Smooth muscle cell (in vitro differentiated cells): ENCODE data around the gene PLS3. TPM values are rescaled to one million over a fixed set of nuclear protein-coding genes. Genes with fewer than 3 reads are reported as not detected.

ENCODE experiments used
- DNase-seq: peaks from one replicate; lab custom pipeline; 2025; ENCODE audit not compliant: unreplicated experiment; lab: John Stamatoyannopoulos, UW
- H2AFZ ChIP-seq: fragments of 200-600 bp; sonication (generic); 2 replicates; pipeline ENCODE4 v1.6.0; 2016; ENCODE audit warnings: antibody characterized with exemption, low read depth, mild to moderate bottlenecking
- H3F3A ChIP-seq: fragments of 200-600 bp; sonication (generic); 2 replicates; pipeline ENCODE4 v1.6.0; 2017; ENCODE audit warnings: antibody characterized with exemption, low read depth
- H3K27ac ChIP-seq: fragments of 200-600 bp; sonication (generic); 2 replicates; pipeline ENCODE4 v1.5.1; 2016; ENCODE audit warnings: low read depth, mild to moderate bottlenecking
- H3K27me3 ChIP-seq: fragments of 200-600 bp; sonication (generic); 2 replicates; pipeline ENCODE4 v1.6.1; 2016; ENCODE audit warnings: low read depth, mild to moderate bottlenecking
- H3K36me3 ChIP-seq: fragments of 200-600 bp; sonication (generic); 2 replicates; pipeline ENCODE4 v1.5.1; 2016; ENCODE audit warnings: low read depth
- H3K4me1 ChIP-seq: fragments of 200-600 bp; sonication (generic); 2 replicates; pipeline ENCODE4 v1.5.1; 2016; ENCODE audit warnings: low read depth
- H3K4me2 ChIP-seq: fragments of 200-600 bp; sonication (generic); 2 replicates; pipeline ENCODE4 v1.6.0; 2016; ENCODE audit warnings: mild to moderate bottlenecking
- H3K4me3 ChIP-seq: fragments of 200-600 bp; sonication (generic); 2 replicates; pipeline ENCODE4 v1.5.1; 2016; ENCODE audit warnings: mild to moderate bottlenecking
- H3K79me2 ChIP-seq: fragments of 200-600 bp; sonication (generic); 2 replicates; pipeline ENCODE4 v1.6.0; 2016; ENCODE audit warnings: low read depth, mild to moderate bottlenecking
- H3K9ac ChIP-seq: fragments of 200-600 bp; sonication (generic); 2 replicates; pipeline ENCODE4 v1.6.0; 2016; ENCODE audit warnings: low read depth
- H3K9me3 ChIP-seq: fragments of 200-600 bp; sonication (generic); replicated peaks from 2 replicates; pipeline ENCODE4 v1.5.1; 2016; ENCODE audit warnings: low read depth
- H4K20me1 ChIP-seq: fragments of 200-600 bp; sonication (generic); 2 replicates; pipeline ENCODE4 v1.6.0; 2016; ENCODE audit warnings: low read depth
- WGBS: methylation state at CpG from one replicate; pipeline ENCODE4 v1.1.7; 2016; ENCODE audit warnings: low lambda C conversion rate; 5-methylcytosine and 5-hydroxymethylcytosine counted together
- polyA plus RNA-seq: library from polyadenylated mRNA; unstranded; fragments of >200 nt; fragmentation: Nextera tagmentation; extraction: Ambion mirVana; gene quantifications from 2 replicates; pipeline ENCODE4 v1.2.1, GENCODE V29; 2016
- total RNA-seq: library from RNA; depleted of rRNA; stranded (reverse); fragments of >200 nt; gene quantifications from 2 replicates; pipeline ENCODE4 v1.2.3, GENCODE V29; 2014
- TF ChIP-seq, protein P1 (sequence below): fragments of 200-600 bp; sonication (generic); IDR thresholded peaks from 2 replicates; pipeline ENCODE4 v1.5.1; 2017; ENCODE audit warnings: borderline replicate concordance, mild to moderate bottlenecking, antibody characterized with exemption; ENCODE audit not compliant: insufficient read depth, poor library complexity, severe bottlenecking

Gene PLS3
- total and polyA plus RNA-seq, 2 experiments from 2014 or later: 305 to 609 TPM

DNA sequence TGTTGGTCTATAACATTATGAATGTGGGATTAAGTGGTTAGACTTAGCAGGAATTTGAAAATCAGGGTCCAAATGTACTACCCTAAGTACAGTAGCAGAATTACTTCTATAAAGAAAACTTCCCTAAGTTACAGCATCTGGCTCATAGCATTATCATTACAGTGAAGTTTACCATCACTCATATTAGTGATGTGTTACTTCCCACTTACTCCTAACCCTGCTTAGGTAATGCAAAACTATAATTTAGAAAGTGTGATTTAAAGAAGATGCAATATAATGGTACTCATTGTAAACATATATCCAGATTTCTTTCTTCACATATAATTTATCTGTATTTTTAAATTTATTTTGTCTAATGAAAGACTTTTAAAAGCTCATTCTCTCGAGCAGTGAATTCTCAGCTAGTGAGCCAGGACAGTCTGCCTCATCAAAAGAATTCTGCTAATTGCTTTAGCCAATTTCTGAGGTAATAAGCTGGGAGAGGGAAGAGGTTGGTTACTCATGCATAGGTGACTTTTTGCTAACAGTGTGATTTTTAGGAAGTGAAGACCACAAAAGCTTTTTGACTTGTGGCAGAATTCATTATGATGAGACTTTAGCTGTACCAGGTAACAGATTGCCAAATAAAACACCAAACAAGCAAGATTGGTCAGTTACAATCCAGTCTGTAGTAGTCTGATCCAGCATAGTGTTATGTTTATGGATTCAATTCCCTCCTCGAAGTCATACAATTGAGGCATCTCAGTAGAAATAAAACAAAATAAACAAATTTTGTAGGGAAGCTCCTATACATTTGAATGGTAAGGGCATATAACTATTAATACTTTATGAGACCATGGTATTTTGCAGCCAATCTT, 21.0 kb downstream of the PLS3 start:
- Histone ChIP-seq H3K9me3 (no peaks in the 10 kb centered on the region), H3K9ac (peak overlapping the region; percentile 68), H3K27ac (peak overlapping the region; percentile 95), H3K4me2 (peak overlapping the region; percentile 77), H4K20me1 (no peaks in the 10 kb centered on the region), H3K4me1 (peaks cover 42% of the 10 kb centered on the region), H3K79me2 (peaks cover 94% of the 10 kb centered on the region), H2AFZ (no peak overlapping the region), H3K27me3 (no peaks in the 10 kb centered on the region), H3F3A (peaks cover 25% of the 10 kb centered on the region), H3K36me3 (no peaks in the 10 kb centered on the region), H3K4me3 (no peak overlapping the region)
- TF ChIP-seq, protein P1, sequence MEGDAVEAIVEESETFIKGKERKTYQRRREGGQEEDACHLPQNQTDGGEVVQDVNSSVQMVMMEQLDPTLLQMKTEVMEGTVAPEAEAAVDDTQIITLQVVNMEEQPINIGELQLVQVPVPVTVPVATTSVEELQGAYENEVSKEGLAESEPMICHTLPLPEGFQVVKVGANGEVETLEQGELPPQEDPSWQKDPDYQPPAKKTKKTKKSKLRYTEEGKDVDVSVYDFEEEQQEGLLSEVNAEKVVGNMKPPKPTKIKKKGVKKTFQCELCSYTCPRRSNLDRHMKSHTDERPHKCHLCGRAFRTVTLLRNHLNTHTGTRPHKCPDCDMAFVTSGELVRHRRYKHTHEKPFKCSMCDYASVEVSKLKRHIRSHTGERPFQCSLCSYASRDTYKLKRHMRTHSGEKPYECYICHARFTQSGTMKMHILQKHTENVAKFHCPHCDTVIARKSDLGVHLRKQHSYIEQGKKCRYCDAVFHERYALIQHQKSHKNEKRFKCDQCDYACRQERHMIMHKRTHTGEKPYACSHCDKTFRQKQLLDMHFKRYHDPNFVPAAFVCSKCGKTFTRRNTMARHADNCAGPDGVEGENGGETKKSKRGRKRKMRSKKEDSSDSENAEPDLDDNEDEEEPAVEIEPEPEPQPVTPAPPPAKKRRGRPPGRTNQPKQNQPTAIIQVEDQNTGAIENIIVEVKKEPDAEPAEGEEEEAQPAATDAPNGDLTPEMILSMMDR: no peak
- DNase-seq: no peak
- 42% methylated on average over 2 of the region's 2 CpGs for WGBS

DNA sequence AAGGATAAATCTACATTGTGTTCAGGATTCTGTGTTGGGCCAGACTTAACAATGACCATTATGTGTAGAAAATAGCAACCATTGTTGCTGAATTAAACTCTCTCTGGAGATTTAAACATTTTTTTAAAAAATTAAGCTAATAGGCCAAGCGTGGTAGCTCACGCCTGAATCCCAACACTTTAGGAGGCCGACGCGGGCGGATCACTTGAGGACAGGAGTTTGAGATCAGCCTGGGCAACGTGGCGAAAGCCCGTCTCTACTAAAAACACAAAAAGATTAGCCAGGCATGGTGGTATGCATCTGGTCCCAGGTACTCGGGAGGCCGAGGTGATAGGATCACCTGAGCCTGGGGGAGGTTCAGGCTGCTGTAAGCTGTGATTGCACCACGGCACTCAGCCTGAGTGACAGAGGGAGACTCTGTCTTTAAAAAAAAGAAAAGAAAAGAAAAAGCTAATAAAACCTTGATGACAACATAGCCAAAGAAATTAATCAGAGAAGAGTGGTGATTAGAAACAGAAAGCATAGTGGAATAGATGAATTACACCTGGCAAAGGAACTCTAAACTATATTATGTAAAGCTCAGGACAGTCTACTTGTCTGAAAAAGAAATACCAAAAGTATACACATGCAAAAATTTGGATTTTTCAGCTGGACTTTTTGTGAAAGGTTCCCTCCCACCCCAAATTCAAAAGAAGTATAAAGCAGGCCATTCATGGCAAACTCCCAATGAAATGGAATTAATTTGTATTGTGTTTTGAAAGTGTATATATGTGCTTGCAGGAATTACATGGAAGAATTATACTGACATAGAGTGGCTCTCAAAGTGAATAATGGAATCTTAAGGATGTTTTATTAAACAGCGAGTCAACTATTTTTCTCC, 21.9 kb downstream of the PLS3 start:
- Histone ChIP-seq H3K9me3 (no peaks in the 10 kb centered on the region), H2AFZ (no peak overlapping the region), H3K27me3 (no peaks in the 10 kb centered on the region), H3K36me3 (no peaks in the 10 kb centered on the region), H3K9ac (peak overlapping the region; percentile 68), H3K4me2 (peak overlapping the region; percentile 77), H4K20me1 (no peaks in the 10 kb centered on the region), H3K4me1 (peaks cover 42% of the 10 kb centered on the region), H3K79me2 (peaks cover 94% of the 10 kb centered on the region), H3F3A (peaks cover 25% of the 10 kb centered on the region), H3K27ac (peak overlapping the region; percentile 95), H3K4me3 (peak overlapping the region; percentile 20)
- TF ChIP-seq, protein P1: no peak
- no peak for DNase-seq
- 29% methylated on average over 13 of the region's 13 CpGs for WGBS

DNA sequence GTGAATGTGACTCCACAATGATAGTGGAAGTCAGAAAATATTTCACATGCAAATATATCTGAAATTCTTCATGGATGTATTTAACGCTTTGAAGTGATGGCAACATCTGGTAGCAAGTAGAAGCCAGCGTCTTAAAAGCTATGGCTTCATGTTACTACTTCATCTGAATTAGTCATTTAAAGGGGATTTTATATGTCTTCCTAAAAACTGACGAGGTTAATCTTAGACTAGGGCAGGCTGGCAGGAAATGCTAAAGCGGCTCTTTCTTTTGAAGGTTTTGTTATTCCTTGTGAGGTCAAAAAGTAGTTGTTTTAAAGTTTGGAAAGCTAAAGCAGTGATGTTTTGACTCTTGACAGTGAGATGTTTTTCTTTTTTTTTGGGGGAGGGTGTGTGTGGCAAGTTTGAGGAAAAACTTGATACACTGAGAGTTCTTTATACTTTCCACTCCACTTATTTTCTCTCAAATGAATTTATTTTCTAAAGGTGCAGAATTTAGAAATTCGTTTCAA, 22.6 kb downstream of the PLS3 start:
- H3K27ac ChIP-seq: peak overlapping the region; percentile 95
- H3K9ac ChIP-seq: peak overlapping the region; percentile 68
- peak overlapping the region; percentile 20 for H3K4me3 ChIP-seq
- no peak for DNase-seq
- TF ChIP-seq, protein P1: no peak
- no peaks in the 10 kb centered on the region for H3K36me3 ChIP-seq
- peaks cover 94% of the 10 kb centered on the region for H3K79me2 ChIP-seq
- WGBS: 7% methylated on average over 5 of the region's 5 CpGs
- H3F3A ChIP-seq: peaks cover 25% of the 10 kb centered on the region
- H3K4me2 ChIP-seq: peak overlapping the region; percentile 77
- no peak overlapping the region for H2AFZ ChIP-seq
- H3K27me3 ChIP-seq: no peaks in the 10 kb centered on the region
- peaks cover 42% of the 10 kb centered on the region for H3K4me1 ChIP-seq
- H4K20me1 ChIP-seq: no peaks in the 10 kb centered on the region
- H3K9me3 ChIP-seq: no peaks in the 10 kb centered on the region
